Hepatocyte (in vitro differentiated cells): Measurements from ENCODE around the gene ACER1. TPM values are rescaled to one million over a fixed set of nuclear protein-coding genes. Genes with fewer than 3 reads are reported as not detected.

Source experiments
- DNase-seq: peaks from one replicate; pipeline ENCODE4 v3.0.0-alpha.2; 2016; ENCODE audit warnings: low spot score
- H2AFZ ChIP-seq: fragments of 200-600 bp; sonication (generic); 2 replicates; pipeline ENCODE4 v1.6.0; 2016; ENCODE audit warnings: antibody characterized with exemption, mild to moderate bottlenecking
- H3K27ac ChIP-seq: fragments of 200-600 bp; sonication (generic); 2 replicates; pipeline ENCODE4 v1.5.1; 2016; ENCODE audit warnings: mild to moderate bottlenecking
- H3K27me3 ChIP-seq: fragments of 200-600 bp; sonication (generic); 2 replicates; pipeline ENCODE4 v1.6.1; 2016
- H3K36me3 ChIP-seq: fragments of 200-600 bp; sonication (generic); replicated peaks from 2 replicates; pipeline ENCODE4 v1.5.1; 2016; ENCODE audit warnings: low read depth; ENCODE audit not compliant: insufficient read depth
- H3K4me1 ChIP-seq: fragments of 200-600 bp; sonication (generic); 2 replicates; pipeline ENCODE4 v1.5.1; 2016; ENCODE audit warnings: mild to moderate bottlenecking, moderate library complexity; ENCODE audit not compliant: insufficient read depth
- H3K4me2 ChIP-seq: fragments of 200-600 bp; sonication (generic); 2 replicates; pipeline ENCODE4 v1.6.0; 2016
- H3K4me3 ChIP-seq: fragments of 200-600 bp; sonication (generic); 2 replicates; pipeline ENCODE4 v1.5.1; 2016; ENCODE audit warnings: mild to moderate bottlenecking
- H3K79me2 ChIP-seq: fragments of 200-600 bp; sonication (generic); 2 replicates; pipeline ENCODE4 v1.6.0; 2017; ENCODE audit warnings: mild to moderate bottlenecking
- H3K9me2 ChIP-seq: fragments of 200-600 bp; sonication (generic); replicated peaks from 2 replicates; pipeline ENCODE4 v1.6.0; 2017; ENCODE audit warnings: mild to moderate bottlenecking; ENCODE audit not compliant: insufficient read depth
- H3K9me3 ChIP-seq: fragments of 200-600 bp; sonication (generic); 2 replicates; pipeline ENCODE4 v1.5.1; 2016; ENCODE audit warnings: low read depth, mild to moderate bottlenecking
- H4K20me1 ChIP-seq: fragments of 200-600 bp; sonication (generic); 2 replicates; pipeline ENCODE4 v1.6.0; 2016; ENCODE audit warnings: mild to moderate bottlenecking; ENCODE audit not compliant: insufficient read depth, poor library complexity, severe bottlenecking
- CTCF ChIP-seq: fragments of 200-600 bp; sonication (generic); IDR thresholded peaks from 2 replicates; pipeline ENCODE4 v1.5.1; 2016; ENCODE audit warnings: antibody characterized with exemption, mild to moderate bottlenecking; ENCODE audit not compliant: poor library complexity
- EZH2 ChIP-seq: fragments of 200-600 bp; sonication (generic); IDR thresholded peaks from 2 replicates; pipeline ENCODE4 v1.6.1; 2016; ENCODE audit warnings: antibody characterized with exemption, mild to moderate bottlenecking, borderline replicate concordance
- EZH2phosphoT487 ChIP-seq: fragments of 200-600 bp; sonication (generic); IDR thresholded peaks from one replicate; pipeline ENCODE4 v1.6.1; 2018; ENCODE audit warnings: antibody characterized with exemption, mild to moderate bottlenecking, low read depth, moderate library complexity; ENCODE audit not compliant: unreplicated experiment, severe bottlenecking
- WGBS: methylation state at CpG from one replicate; pipeline ENCODE4 v1.1.6; 2016; ENCODE audit warnings: low lambda C conversion rate; ENCODE audit errors: missing lambda C conversion rate; 5-methylcytosine and 5-hydroxymethylcytosine counted together
- polyA plus RNA-seq: library from polyadenylated mRNA; unstranded; fragments of >200 nt; fragmentation: Nextera tagmentation; extraction: Ambion mirVana; gene quantifications from 2 replicates; pipeline ENCODE4 v1.2.1, GENCODE V29; 2016
- total RNA-seq: library from RNA; depleted of rRNA; stranded (reverse); fragments of >200 nt; gene quantifications from 2 replicates; pipeline ENCODE4 v1.2.3, GENCODE V29; 2014

Gene ACER1
- total and polyA plus RNA-seq, 2 experiments from 2014 or later = not detected

GRCh38 chr19:6269101-6269886 is 64.1 kb downstream of the ACER1 start:
- no peaks in the 10 kb centered on the region for H3K36me3 ChIP-seq
- TF ChIP-seq EZH2phosphoT487 (no peak), EZH2 (no peak)
- no peaks in the 10 kb centered on the region for H3K9me3 ChIP-seq
- H3K27me3 ChIP-seq = no peaks in the 10 kb centered on the region
- H3K27ac ChIP-seq = no peak overlapping the region
- no peaks in the 10 kb centered on the region for H3K9me2 ChIP-seq
- peaks cover 41% of the 10 kb centered on the region for H3K4me1 ChIP-seq
- no peak for DNase-seq
- H3K4me2 ChIP-seq = no peak overlapping the region
- H2AFZ ChIP-seq = no peak overlapping the region
- peaks cover 98% of the 10 kb centered on the region for H3K79me2 ChIP-seq
- H4K20me1 ChIP-seq = peaks cover 36% of the 10 kb centered on the region
- 98% methylated on average over 33 of the region's 33 CpGs for WGBS
- H3K4me3 ChIP-seq = no peak overlapping the region

GRCh38 chr19:6268382-6268771 is 65.0 kb downstream of the ACER1 start:
- Histone ChIP-seq H3K27ac (no peak overlapping the region), H3K9me2 (no peaks in the 10 kb centered on the region), H3K4me3 (no peak overlapping the region), H3K4me2 (no peak overlapping the region), H4K20me1 (peaks cover 30% of the 10 kb centered on the region), H3K27me3 (no peaks in the 10 kb centered on the region), H3K9me3 (no peaks in the 10 kb centered on the region), H3K4me1 (peaks cover 36% of the 10 kb centered on the region), H3K36me3 (no peaks in the 10 kb centered on the region), H3K79me2 (peaks cover 97% of the 10 kb centered on the region), H2AFZ (no peak overlapping the region)
- no peak for DNase-seq
- WGBS = 90% methylated on average over 4 of the region's 4 CpGs
- TF ChIP-seq EZH2phosphoT487 (no peak), CTCF (no peak)

GRCh38 chr19:6267552-6268381 is 65.6 kb downstream of the ACER1 start:
- Histone ChIP-seq H4K20me1 (peaks cover 24% of the 10 kb centered on the region), H2AFZ (no peak overlapping the region), H3K4me2 (no peak overlapping the region), H3K9me2 (no peaks in the 10 kb centered on the region), H3K4me3 (no peak overlapping the region), H3K79me2 (peaks cover 94% of the 10 kb centered on the region), H3K27me3 (no peaks in the 10 kb centered on the region), H3K27ac (no peak overlapping the region), H3K9me3 (no peaks in the 10 kb centered on the region), H3K36me3 (no peaks in the 10 kb centered on the region), H3K4me1 (peaks cover 30% of the 10 kb centered on the region)
- DNase-seq = no peak
- WGBS = 89% methylated on average over 17 of the region's 17 CpGs
- TF ChIP-seq EZH2phosphoT487 = no peak
- no peak for TF ChIP-seq EZH2
- no peak for TF ChIP-seq CTCF

GRCh38 chr19:6264803-6265202 is 68.6 kb downstream of the ACER1 start:
- Histone ChIP-seq H4K20me1 (peaks cover 16% of the 10 kb centered on the region), H3K4me1 (peaks cover 4% of the 10 kb centered on the region)
- TF ChIP-seq EZH2phosphoT487 (no peak), CTCF (no peak), EZH2 (no peak)

More at GRCh38 chr19:6264803-6265202, 68.6 kb downstream of the ACER1 start:
- Histone ChIP-seq H2AFZ (no peak overlapping the region), H3K36me3 (no peaks in the 10 kb centered on the region), H3K79me2 (peaks cover 77% of the 10 kb centered on the region), H3K4me2 (no peak overlapping the region), H3K4me3 (no peak overlapping the region), H3K9me3 (no peaks in the 10 kb centered on the region), H3K27me3 (no peaks in the 10 kb centered on the region), H3K27ac (peak overlapping the region; percentile 42), H3K9me2 (no peaks in the 10 kb centered on the region)
- no peak for DNase-seq
- WGBS = 98% methylated on average over 4 of the region's 4 CpGs
